T-helper 17 cell (primary cell): ENCODE results near the gene CEBPG. TPM values are rescaled to one million over a fixed set of nuclear protein-coding genes. Genes with fewer than 3 reads are reported as not detected.
A peak's percentile ranks its signal among the peaks of the same experiment; 100 is the strongest.

ENCODE experiments used
- ATAC-seq: fragments of 150-1000 bp; cut with Tn5 transposase; 2 replicates; pipeline ENCODE4 v1.10.0; 2021; ENCODE audit warnings: mild to moderate bottlenecking, moderate library complexity
- DNase-seq, 3 donors: peaks; one replicate each; pipeline versions ENCODE4 v3.0.0 to v3.0.0-alpha.2; 2020 to 2021
- H3K9me3 ChIP-seq: one replicate; pipeline ENCODE4 v1.7.0; 2013; ENCODE audit warnings: low read length, mild to moderate bottlenecking; ENCODE audit not compliant: control insufficient read depth, poor library complexity, severe bottlenecking
- H3K27ac Mint-ChIP-seq: one replicate; pipeline ENCODE4 v1.8.0; 2022; ENCODE audit warnings: mild to moderate bottlenecking, moderate library complexity, mixed read lengths
- H3K27me3 Mint-ChIP-seq: one replicate; pipeline ENCODE4 v1.8.0; 2022; ENCODE audit warnings: mixed read lengths
- H3K36me3 Mint-ChIP-seq: one replicate; pipeline ENCODE4 v1.8.0; 2022; ENCODE audit warnings: low read depth, mixed read lengths
- H3K4me1 Mint-ChIP-seq: one replicate; pipeline ENCODE4 v1.8.0; 2022; ENCODE audit warnings: mild to moderate bottlenecking, mixed read lengths
- H3K4me3 Mint-ChIP-seq: one replicate; pipeline ENCODE4 v1.8.0; 2022; ENCODE audit warnings: mild to moderate bottlenecking, moderate library complexity, mixed read lengths
- total RNA-seq, 4 donors: library from RNA in 2 of 4; stranded (reverse) in 2 of 4; gene quantifications; one replicate each; pipeline ENCODE4 v1.2.3 and lab custom pipeline; 2022 to 2026

Gene CEBPG
- total RNA-seq, 2 donors from 2014 or later, result 17.0 to 22.0 TPM

- Mint-ChIP-seq H3K36me3 (no peaks in the 10 kb centered on the region), H3K4me1 (no peaks in the 10 kb centered on the region), H3K27me3 (no peaks in the 10 kb centered on the region), H3K27ac (peak overlapping the region; percentile 29), H3K4me3 (peak overlapping the region; percentile 45)
- DNase-seq (peak in 1 of 3 donors; percentile 2), ATAC-seq (no peak)
- H3K9me3 ChIP-seq, result no peaks in the 10 kb centered on the region
Measured at GRCh38 chr19:33404506-33405253, 31.2 kb downstream of the CEBPG start.

GRCh38 chr19:33405254-33405552 lies 31.7 kb downstream of the CEBPG start:
- no peak for DNase-seq
- Mint-ChIP-seq H3K4me3 (no peak overlapping the region), H3K4me1 (no peaks in the 10 kb centered on the region), H3K36me3 (no peaks in the 10 kb centered on the region), H3K27ac (no peak overlapping the region), H3K27me3 (no peaks in the 10 kb centered on the region)
- no peaks in the 10 kb centered on the region for H3K9me3 ChIP-seq
- no peak for ATAC-seq

GRCh38 chr19:33405553-33406461 lies 32.3 kb downstream of the CEBPG start:
- Mint-ChIP-seq H3K27ac (no peak overlapping the region), H3K4me1 (no peaks in the 10 kb centered on the region), H3K36me3 (no peaks in the 10 kb centered on the region), H3K4me3 (no peak overlapping the region), H3K27me3 (no peaks in the 10 kb centered on the region)
- H3K9me3 ChIP-seq, result no peaks in the 10 kb centered on the region
- no peak for ATAC-seq
- DNase-seq, result no peak

GRCh38 chr19:33406521-33407139 lies 33.1 kb downstream of the CEBPG start:
- no peak overlapping the region for H3K4me3 Mint-ChIP-seq
- H3K9me3 ChIP-seq, result no peaks in the 10 kb centered on the region
- no peaks in the 10 kb centered on the region for H3K36me3 Mint-ChIP-seq
- no peaks in the 10 kb centered on the region for H3K4me1 Mint-ChIP-seq
- H3K27ac Mint-ChIP-seq, result no peak overlapping the region
- H3K27me3 Mint-ChIP-seq, result no peaks in the 10 kb centered on the region
- DNase-seq (peak; percentile 53 to 71 (median 55)), ATAC-seq (peak; percentile 81)

GRCh38 chr19:33407140-33407551 lies 33.6 kb downstream of the CEBPG start:
- Mint-ChIP-seq H3K4me3 (no peak overlapping the region), H3K27me3 (no peaks in the 10 kb centered on the region), H3K27ac (no peak overlapping the region), H3K36me3 (no peaks in the 10 kb centered on the region), H3K4me1 (no peaks in the 10 kb centered on the region)
- DNase-seq (no peak), ATAC-seq (peak; percentile 32)
- no peaks in the 10 kb centered on the region for H3K9me3 ChIP-seq

GRCh38 chr19:33407716-33408115 lies 34.2 kb downstream of the CEBPG start:
- no peaks in the 10 kb centered on the region for H3K36me3 Mint-ChIP-seq
- DNase-seq (no peak), ATAC-seq (no peak)
- H3K27me3 Mint-ChIP-seq, result no peaks in the 10 kb centered on the region
- no peaks in the 10 kb centered on the region for H3K4me1 Mint-ChIP-seq
- H3K9me3 ChIP-seq, result no peaks in the 10 kb centered on the region
- H3K27ac Mint-ChIP-seq, result no peak overlapping the region
- H3K4me3 Mint-ChIP-seq, result no peak overlapping the region

GRCh38 chr19:33408116-33408515 lies 34.6 kb downstream of the CEBPG start:
- ATAC-seq, result no peak
- no peak overlapping the region for H3K27ac Mint-ChIP-seq
- no peaks in the 10 kb centered on the region for H3K36me3 Mint-ChIP-seq
- no peak overlapping the region for H3K4me3 Mint-ChIP-seq
- no peaks in the 10 kb centered on the region for H3K4me1 Mint-ChIP-seq
- H3K27me3 Mint-ChIP-seq, result no peaks in the 10 kb centered on the region
- no peaks in the 10 kb centered on the region for H3K9me3 ChIP-seq
- DNase-seq, result no peak

GRCh38 chr19:33408538-33409434 lies 35.3 kb downstream of the CEBPG start:
- no peaks in the 10 kb centered on the region for H3K36me3 Mint-ChIP-seq
- no peak overlapping the region for H3K27ac Mint-ChIP-seq
- H3K4me1 Mint-ChIP-seq, result no peaks in the 10 kb centered on the region
- ATAC-seq (no peak), DNase-seq (no peak)
- no peak overlapping the region for H3K4me3 Mint-ChIP-seq
- no peaks in the 10 kb centered on the region for H3K9me3 ChIP-seq
- no peaks in the 10 kb centered on the region for H3K27me3 Mint-ChIP-seq

- H3K4me1 Mint-ChIP-seq, result no peaks in the 10 kb centered on the region
- no peak for ATAC-seq
- H3K4me3 Mint-ChIP-seq, result no peak overlapping the region
- H3K27me3 Mint-ChIP-seq, result no peaks in the 10 kb centered on the region
- H3K9me3 ChIP-seq, result no peaks in the 10 kb centered on the region
- no peaks in the 10 kb centered on the region for H3K36me3 Mint-ChIP-seq
- no peak overlapping the region for H3K27ac Mint-ChIP-seq
- no peak for DNase-seq
Measured at GRCh38 chr19:33409906-33410685, 36.6 kb downstream of the CEBPG start.

- H3K27me3 Mint-ChIP-seq, result no peaks in the 10 kb centered on the region
- no peak for DNase-seq
- H3K4me3 Mint-ChIP-seq, result no peak overlapping the region
Measured at GRCh38 chr19:33410915-33411401, 37.4 kb downstream of the CEBPG start.

GRCh38 chr19:33411621-33412180 lies 38.2 kb downstream of the CEBPG start:
- peaks cover 4% of the 10 kb centered on the region for H3K4me1 Mint-ChIP-seq
- H3K9me3 ChIP-seq, result no peaks in the 10 kb centered on the region
- H3K27ac Mint-ChIP-seq, result no peak overlapping the region
- no peaks in the 10 kb centered on the region for H3K36me3 Mint-ChIP-seq
- H3K27me3 Mint-ChIP-seq, result no peaks in the 10 kb centered on the region
- DNase-seq, result no peak
- no peak overlapping the region for H3K4me3 Mint-ChIP-seq
- ATAC-seq, result no peak

More at GRCh38 chr19:33410915-33411401, 37.4 kb downstream of the CEBPG start:
- Mint-ChIP-seq H3K4me1 (no peaks in the 10 kb centered on the region), H3K36me3 (no peaks in the 10 kb centered on the region), H3K27ac (no peak overlapping the region)
- H3K9me3 ChIP-seq, result no peaks in the 10 kb centered on the region
- no peak for ATAC-seq
